SK-N-SH (cell line): Measurements from ENCODE around the gene KCNQ2. TPM values are rescaled to one million over a fixed set of nuclear protein-coding genes. Genes with fewer than 3 reads are reported as not detected.
A peak's percentile ranks its signal among the peaks of the same experiment; 100 is the strongest.

Experiments used
- CTCF ChIA-PET: fragments of 300-600, 350-600 bp; formaldehyde crosslinking; extraction: SDS; loops from one replicate; lab custom pipeline; 2021; lab: Yijun Ruan, JAX
- POLR2A ChIA-PET: fragments of 350-600 bp; sonication (Branson Sonifier 250); formaldehyde crosslinking; extraction: SDS; loops from one replicate; lab custom pipeline; 2020; ENCODE audit warnings: antibody characterized with exemption, inconsistent platforms; lab: Yijun Ruan, JAX
- DNase-seq: peaks from one replicate; pipeline ENCODE4 v3.0.0; 2012
- H2AFZ ChIP-seq: fragments of 200-600 bp; sonication (generic); 2 replicates; pipeline ENCODE4 v1.8.1; 2016; ENCODE audit warnings: antibody characterized with exemption, mild to moderate bottlenecking, low read depth
- H3F3A ChIP-seq: fragments of 200-600 bp; sonication (generic); replicated peaks from 2 replicates; pipeline ENCODE3; 2016; ENCODE audit warnings: antibody characterized with exemption, mild to moderate bottlenecking; ENCODE audit not compliant: insufficient read depth
- H3K27ac ChIP-seq, 2 experiments: fragments of 200-500 bp in 1 of 2; fragments of 200-600 bp in 1 of 2; sonication (Bioruptor generic) in 1 of 2; sonication (generic), shearing (Covaris generic) in 1 of 2; 2 replicates each; pipeline versions ENCODE4 v1.5.1 to v1.6.1; 2014 to 2016; ENCODE audit warnings: low read depth in 2 of 2, inconsistent platforms in 1 of 2, low read length in 1 of 2, mild to moderate bottlenecking in 1 of 2, mixed read lengths in 1 of 2
- H3K27me3 ChIP-seq: fragments of 200-600 bp; sonication (generic), shearing (Covaris generic); 2 replicates; pipeline ENCODE4 v1.6.1; 2016; ENCODE audit warnings: mixed run types; ENCODE audit not compliant: insufficient read depth
- H3K36me3 ChIP-seq, 2 experiments: fragments of 200-500 bp in 1 of 2; fragments of 200-600 bp in 1 of 2; sonication (Bioruptor generic) in 1 of 2; sonication (generic) in 1 of 2; replicated peaks in 1 of 2; 2 replicates each; pipeline versions ENCODE3 to v1.5.1; 2014 to 2016; ENCODE audit warnings: low read length in 1 of 2, mild to moderate bottlenecking in 1 of 2; ENCODE audit not compliant: insufficient read depth in 2 of 2, control insufficient read depth in 1 of 2
- H3K4me1 ChIP-seq, 2 experiments: fragments of 200-500 bp in 1 of 2; fragments of 200-600 bp in 1 of 2; sonication (Bioruptor generic) in 1 of 2; sonication (generic), shearing (Covaris generic) in 1 of 2; 2 replicates each; pipeline versions ENCODE4 v1.5.1 to v1.6.1; 2014 to 2016; ENCODE audit warnings: low read depth in 1 of 2, low read length in 1 of 2, mixed run types in 1 of 2; ENCODE audit not compliant: insufficient read depth in 2 of 2, control insufficient read depth in 1 of 2
- H3K4me2 ChIP-seq: fragments of 200-600 bp; sonication (generic), shearing (Covaris generic); 2 replicates; pipeline ENCODE4 v1.6.1; 2017; ENCODE audit warnings: mixed run types
- H3K4me3 ChIP-seq, 2 experiments: fragments of 200-500 bp in 1 of 2; fragments of 200-600 bp in 1 of 2; sonication (Bioruptor generic) in 1 of 2; sonication (generic), shearing (Covaris generic) in 1 of 2; 2 replicates each; pipeline versions ENCODE4 v1.5.1 to v1.8.1; 2014 to 2016; ENCODE audit warnings: low read depth in 2 of 2, inconsistent platforms in 1 of 2, low read length in 1 of 2, mild to moderate bottlenecking in 1 of 2, mixed read lengths in 1 of 2, moderate library complexity in 1 of 2
- H3K79me2 ChIP-seq: fragments of 200-600 bp; sonication (generic); 2 replicates; pipeline ENCODE4 v1.8.1; 2017; ENCODE audit warnings: mild to moderate bottlenecking; ENCODE audit not compliant: insufficient read depth
- H3K9ac ChIP-seq: fragments of 200-600 bp; sonication (generic); 2 replicates; pipeline ENCODE4 v1.6.1; 2017; ENCODE audit warnings: mixed run types
- H3K9me2 ChIP-seq: fragments of 200-600 bp; sonication (generic); 2 replicates; pipeline ENCODE4 v1.6.1; 2017; ENCODE audit warnings: mixed run types
- H3K9me3 ChIP-seq: fragments of 200-600 bp; sonication (generic); 2 replicates; pipeline ENCODE4 v1.6.1; 2017; ENCODE audit warnings: mixed run types, mild to moderate bottlenecking, moderate library complexity
- H4K20me1 ChIP-seq: fragments of 200-600 bp; sonication (generic); 2 replicates; pipeline ENCODE4 v1.6.1; 2017; ENCODE audit warnings: mild to moderate bottlenecking, mixed run types; ENCODE audit not compliant: insufficient read depth
- FOSL2 ChIP-seq: IDR thresholded peaks from 2 replicates; pipeline ENCODE4 v1.4.0; 2012; ENCODE audit warnings: low read depth, mild to moderate bottlenecking, moderate library complexity, borderline replicate concordance
- FOXJ3 ChIP-seq: sonication (generic); formaldehyde crosslinking; IDR thresholded peaks from 2 replicates; pipeline ENCODE4 v1.5.1; 2020; ENCODE audit warnings: mild to moderate bottlenecking, missing genetic modification reagents
- GABPA ChIP-seq: IDR thresholded peaks from 2 replicates; pipeline ENCODE4 v1.4.0; 2012; ENCODE audit warnings: low read depth, mild to moderate bottlenecking
- GATA2 ChIP-seq: sonication (generic); formaldehyde crosslinking; IDR thresholded peaks from 2 replicates; pipeline ENCODE4 v1.5.0; 2020; ENCODE audit warnings: mild to moderate bottlenecking, missing genetic modification reagents
- IRF3 ChIP-seq: fragments of 150-350 bp; IDR thresholded peaks from 2 replicates; pipeline ENCODE4 v1.6.1; 2016; ENCODE audit warnings: mild to moderate bottlenecking, low read depth, low read length
- JUND ChIP-seq: IDR thresholded peaks from 2 replicates; pipeline ENCODE4 v1.4.0; 2012
- MEF2A ChIP-seq: IDR thresholded peaks from 2 replicates; pipeline ENCODE4 v1.4.0; 2012; ENCODE audit warnings: low read depth, borderline replicate concordance
- POLR2AphosphoS5 ChIP-seq: IDR thresholded peaks from 2 replicates; pipeline ENCODE4 v1.6.1; 2012; ENCODE audit warnings: low read depth, low read length
- RFX5 ChIP-seq: IDR thresholded peaks from 2 replicates; pipeline ENCODE4 v1.6.1; 2012; ENCODE audit warnings: mild to moderate bottlenecking, improper control_type of control experiment, low read length
- SMC3 ChIP-seq: IDR thresholded peaks from 2 replicates; pipeline ENCODE4 v1.6.1; 2012; ENCODE audit warnings: low read depth, low read length, improper control_type of control experiment
- TCF12 ChIP-seq: IDR thresholded peaks from 2 replicates; pipeline ENCODE4 v1.4.0; 2012
- USF1 ChIP-seq: IDR thresholded peaks from 2 replicates; pipeline ENCODE4 v1.4.0; 2012; ENCODE audit warnings: low read depth, borderline replicate concordance
- YY1 ChIP-seq: IDR thresholded peaks from 2 replicates; pipeline ENCODE4 v1.4.0; 2012; ENCODE audit warnings: low read depth, mild to moderate bottlenecking
- ZBTB33 ChIP-seq: IDR thresholded peaks from 2 replicates; pipeline ENCODE4 v1.4.0; 2012; ENCODE audit warnings: low read depth, borderline replicate concordance
- WGBS: methylation state at CpG from one replicate; pipeline ENCODE4 v1.1.6; 2017; ENCODE audit warnings: low lambda C conversion rate; 5-methylcytosine and 5-hydroxymethylcytosine counted together
- polyA plus RNA-seq, 3 experiments: library from polyadenylated mRNA; depleted of rRNA; stranded (reverse); fragments of >200 nt; gene quantifications; 2 replicates each; pipeline ENCODE4 v1.2.3, GENCODE V29; 2012
- TF ChIP-seq, protein P1 (sequence below): IDR thresholded peaks from 2 replicates; pipeline ENCODE4; 2012
- TF ChIP-seq, protein P2 (sequence below): fragments of 150-350 bp; IDR thresholded peaks from 2 replicates; pipeline ENCODE4 v1.6.1; 2017; ENCODE audit warnings: antibody characterized with exemption, low read length, low read depth, borderline replicate concordance
- TF ChIP-seq, protein P3 (sequence below): IDR thresholded peaks from 2 replicates; pipeline ENCODE4 v1.6.1; 2012; ENCODE audit warnings: mild to moderate bottlenecking, low read depth, low read length, moderate library complexity

The KCNQ2 gene
- polyA plus RNA-seq, 1 of the 3 experiments (the other 2 are of a cell fraction), result 3.9 TPM

DNA sequence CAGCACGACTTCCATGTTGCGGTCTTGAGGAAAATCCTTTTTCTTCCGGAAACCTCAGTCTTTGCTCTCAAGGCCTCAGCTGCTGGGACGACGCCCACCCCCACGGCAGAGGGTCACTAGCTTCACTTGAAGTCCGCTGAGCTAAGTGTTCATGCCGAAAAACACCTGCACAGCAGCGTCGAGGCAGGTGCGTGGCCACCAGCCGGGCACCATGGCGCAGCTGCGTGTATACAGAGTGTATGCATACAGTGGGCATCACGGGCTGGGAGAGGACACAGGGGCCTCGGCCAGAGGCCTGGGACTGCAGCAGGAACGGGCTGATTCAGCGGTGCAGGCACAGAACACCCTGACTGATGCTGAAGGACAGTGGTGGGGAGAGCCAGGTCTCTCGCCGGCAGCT lies 20.1 kb downstream of the KCNQ2 start:
- H3K4me2 ChIP-seq, result no peak overlapping the region
- no peak overlapping the region for H2AFZ ChIP-seq
- no peaks in the 10 kb centered on the region for H3K79me2 ChIP-seq
- peaks cover 9 to 76% of the 10 kb centered on the region in 2 experiments; a peak in 2 of 4 replicates for H3K4me1 ChIP-seq
- no peaks in the 10 kb centered on the region; the same call in 1 of the 2 replicates for H3K27me3 ChIP-seq
- no peaks in the 10 kb centered on the region for H3F3A ChIP-seq
- no peaks in the 10 kb centered on the region for H3K9me3 ChIP-seq
- POLR2A ChIA-PET, result interaction anchor here (1.4 to 1.6 kb wide), 2 partner anchors 32 to 69 kb away, joined by 6 read pairs; partner anchors contain the start of gene PPDPF
- H3K4me3 ChIP-seq, result no peak overlapping the region
- DNase-seq, result no peak
- no peak for TF ChIP-seq YY1
- TF ChIP-seq GABPA, result no peak
- TF ChIP-seq FOSL2, result no peak
- no peak for TF ChIP-seq SMC3
- TF ChIP-seq FOXJ3, result no peak
- TF ChIP-seq JUND, result no peak
- no peak for TF ChIP-seq IRF3
- TF ChIP-seq POLR2AphosphoS5, result no peak
- TF ChIP-seq, protein P1, sequence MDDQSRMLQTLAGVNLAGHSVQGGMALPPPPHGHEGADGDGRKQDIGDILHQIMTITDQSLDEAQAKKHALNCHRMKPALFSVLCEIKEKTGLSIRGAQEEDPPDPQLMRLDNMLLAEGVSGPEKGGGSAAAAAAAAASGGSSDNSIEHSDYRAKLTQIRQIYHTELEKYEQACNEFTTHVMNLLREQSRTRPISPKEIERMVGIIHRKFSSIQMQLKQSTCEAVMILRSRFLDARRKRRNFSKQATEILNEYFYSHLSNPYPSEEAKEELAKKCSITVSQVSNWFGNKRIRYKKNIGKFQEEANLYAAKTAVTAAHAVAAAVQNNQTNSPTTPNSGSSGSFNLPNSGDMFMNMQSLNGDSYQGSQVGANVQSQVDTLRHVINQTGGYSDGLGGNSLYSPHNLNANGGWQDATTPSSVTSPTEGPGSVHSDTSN, result no peak
- TF ChIP-seq, protein P2, sequence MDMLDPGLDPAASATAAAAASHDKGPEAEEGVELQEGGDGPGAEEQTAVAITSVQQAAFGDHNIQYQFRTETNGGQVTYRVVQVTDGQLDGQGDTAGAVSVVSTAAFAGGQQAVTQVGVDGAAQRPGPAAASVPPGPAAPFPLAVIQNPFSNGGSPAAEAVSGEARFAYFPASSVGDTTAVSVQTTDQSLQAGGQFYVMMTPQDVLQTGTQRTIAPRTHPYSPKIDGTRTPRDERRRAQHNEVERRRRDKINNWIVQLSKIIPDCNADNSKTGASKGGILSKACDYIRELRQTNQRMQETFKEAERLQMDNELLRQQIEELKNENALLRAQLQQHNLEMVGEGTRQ, result no peak
- TF ChIP-seq RFX5, result no peak
- TF ChIP-seq GATA2 (CRISPR knock-in tag), result no peak
- no peak for TF ChIP-seq TCF12
- no peak for TF ChIP-seq USF1
- no peak for TF ChIP-seq MEF2A
- TF ChIP-seq, protein P3, sequence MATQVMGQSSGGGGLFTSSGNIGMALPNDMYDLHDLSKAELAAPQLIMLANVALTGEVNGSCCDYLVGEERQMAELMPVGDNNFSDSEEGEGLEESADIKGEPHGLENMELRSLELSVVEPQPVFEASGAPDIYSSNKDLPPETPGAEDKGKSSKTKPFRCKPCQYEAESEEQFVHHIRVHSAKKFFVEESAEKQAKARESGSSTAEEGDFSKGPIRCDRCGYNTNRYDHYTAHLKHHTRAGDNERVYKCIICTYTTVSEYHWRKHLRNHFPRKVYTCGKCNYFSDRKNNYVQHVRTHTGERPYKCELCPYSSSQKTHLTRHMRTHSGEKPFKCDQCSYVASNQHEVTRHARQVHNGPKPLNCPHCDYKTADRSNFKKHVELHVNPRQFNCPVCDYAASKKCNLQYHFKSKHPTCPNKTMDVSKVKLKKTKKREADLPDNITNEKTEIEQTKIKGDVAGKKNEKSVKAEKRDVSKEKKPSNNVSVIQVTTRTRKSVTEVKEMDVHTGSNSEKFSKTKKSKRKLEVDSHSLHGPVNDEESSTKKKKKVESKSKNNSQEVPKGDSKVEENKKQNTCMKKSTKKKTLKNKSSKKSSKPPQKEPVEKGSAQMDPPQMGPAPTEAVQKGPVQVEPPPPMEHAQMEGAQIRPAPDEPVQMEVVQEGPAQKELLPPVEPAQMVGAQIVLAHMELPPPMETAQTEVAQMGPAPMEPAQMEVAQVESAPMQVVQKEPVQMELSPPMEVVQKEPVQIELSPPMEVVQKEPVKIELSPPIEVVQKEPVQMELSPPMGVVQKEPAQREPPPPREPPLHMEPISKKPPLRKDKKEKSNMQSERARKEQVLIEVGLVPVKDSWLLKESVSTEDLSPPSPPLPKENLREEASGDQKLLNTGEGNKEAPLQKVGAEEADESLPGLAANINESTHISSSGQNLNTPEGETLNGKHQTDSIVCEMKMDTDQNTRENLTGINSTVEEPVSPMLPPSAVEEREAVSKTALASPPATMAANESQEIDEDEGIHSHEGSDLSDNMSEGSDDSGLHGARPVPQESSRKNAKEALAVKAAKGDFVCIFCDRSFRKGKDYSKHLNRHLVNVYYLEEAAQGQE, result no peak
- TF ChIP-seq ZBTB33, result no peak
- H3K9ac ChIP-seq, result no peak overlapping the region
- CTCF ChIA-PET, result interaction anchor here (0.9 to 2.0 kb wide), 6 partner anchors 13 to 142 kb away, joined by 3 to 8 read pairs (median 3); no protein-coding TSS in a partner anchor
- H3K27ac ChIP-seq, result peak overlapping the region in 1 of 2 experiments; percentile 99; a peak in 2 of 4 replicates
- H3K9me2 ChIP-seq, result no peaks in the 10 kb centered on the region
- no peaks in the 10 kb centered on the region for H3K36me3 ChIP-seq
- 83% methylated on average over 18 of the region's 20 CpGs for WGBS
- no peaks in the 10 kb centered on the region for H4K20me1 ChIP-seq
